Middle frontal gyrus (tissue), 1 donor: ENCODE data around the gene ERAL1.
A peak's percentile ranks its signal among the peaks of the same experiment; 100 is the strongest.
"Not testable (repeated sequence)": the region's sequence is repeated elsewhere in the genome, so short reads cannot be mapped to it uniquely, and the experiment has no call there.

Source experiments
- DNase-seq: peaks from one replicate; pipeline ENCODE4 v3.0.0-alpha.2; 2015; ENCODE audit warnings: low spot score; ENCODE audit errors: extremely low spot score

The ERAL1 gene

DNA sequence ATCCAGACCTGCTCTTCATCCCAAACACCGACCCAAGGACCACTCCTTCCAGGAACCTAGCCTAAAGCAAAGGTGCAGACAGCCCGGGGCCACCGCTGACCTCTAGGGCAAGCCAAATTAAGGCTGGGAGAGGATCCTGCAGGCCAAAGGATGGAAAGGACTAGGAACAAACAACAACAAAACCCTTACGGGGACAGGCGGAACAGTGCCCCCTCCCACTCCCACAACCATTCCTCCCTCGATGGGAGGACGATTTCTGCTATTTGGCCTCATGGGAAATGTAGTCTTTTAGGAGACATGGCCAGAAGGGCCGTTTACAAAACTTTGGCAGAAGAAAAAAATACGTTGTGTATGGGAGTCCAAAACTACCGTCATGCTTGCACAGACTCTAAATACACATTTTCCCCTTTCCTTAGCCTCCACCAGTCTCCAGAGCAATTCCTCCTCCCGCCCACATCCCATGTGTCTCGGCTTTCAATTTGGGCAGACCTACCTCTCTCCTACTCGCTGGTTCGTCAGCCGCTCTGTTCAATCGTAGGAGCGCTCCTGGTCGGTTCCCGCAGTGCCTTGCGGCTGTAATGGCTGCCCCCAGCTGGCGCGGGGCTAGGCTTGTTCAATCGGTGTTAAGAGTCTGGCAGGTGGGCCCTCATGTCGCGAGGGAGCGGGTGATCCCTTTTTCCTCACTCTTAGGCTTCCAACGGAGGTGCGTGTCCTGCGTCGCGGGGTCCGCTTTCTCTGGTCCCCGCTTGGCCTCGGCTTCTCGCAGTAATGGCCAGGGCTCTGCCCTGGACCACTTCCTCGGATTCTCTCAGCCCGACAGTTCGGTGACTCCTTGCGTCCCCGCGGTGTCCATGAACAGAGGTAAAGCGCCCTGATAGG lies at the start of gene ERAL1:
Gene ERAL1 (plus strand): TSS at position 560 of the 879 bp plus-strand sequence. CDS start 19 bp downstream, at position 579.
- DNase-seq, result peak; percentile 82

DNA sequence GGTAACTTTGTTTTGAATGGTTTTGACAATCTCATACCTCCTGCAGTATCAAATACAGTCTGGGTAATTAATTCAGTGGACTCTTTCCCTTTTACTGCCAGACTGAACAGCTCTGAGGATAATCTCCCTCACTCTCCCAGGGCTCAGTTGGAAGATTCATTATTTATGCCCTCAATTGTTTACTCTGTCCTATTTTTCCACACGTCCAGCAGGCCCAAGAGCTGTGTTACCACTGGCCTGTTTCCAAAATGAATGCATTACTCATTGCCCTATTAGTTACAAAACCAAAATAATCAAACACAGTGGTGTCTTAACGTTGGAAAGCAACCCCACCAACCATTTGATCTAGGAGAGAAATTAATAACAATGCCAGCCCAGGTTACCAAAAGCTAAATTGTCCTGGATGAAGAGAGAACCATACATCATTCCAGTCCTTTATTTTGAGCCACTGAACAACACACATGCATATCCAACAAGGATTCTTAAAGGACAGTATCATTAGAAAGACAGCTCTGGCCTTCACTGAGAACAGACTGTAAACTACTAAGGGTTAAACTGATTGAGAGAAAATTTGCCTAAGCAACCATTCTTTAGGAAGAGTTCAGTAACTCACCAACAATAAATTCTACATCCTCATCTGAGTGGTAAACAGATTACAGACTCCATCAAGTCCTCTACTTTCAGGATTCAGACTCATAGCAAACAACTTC lies 46.7 kb upstream of the ERAL1 start:
- no peak for DNase-seq

DNA sequence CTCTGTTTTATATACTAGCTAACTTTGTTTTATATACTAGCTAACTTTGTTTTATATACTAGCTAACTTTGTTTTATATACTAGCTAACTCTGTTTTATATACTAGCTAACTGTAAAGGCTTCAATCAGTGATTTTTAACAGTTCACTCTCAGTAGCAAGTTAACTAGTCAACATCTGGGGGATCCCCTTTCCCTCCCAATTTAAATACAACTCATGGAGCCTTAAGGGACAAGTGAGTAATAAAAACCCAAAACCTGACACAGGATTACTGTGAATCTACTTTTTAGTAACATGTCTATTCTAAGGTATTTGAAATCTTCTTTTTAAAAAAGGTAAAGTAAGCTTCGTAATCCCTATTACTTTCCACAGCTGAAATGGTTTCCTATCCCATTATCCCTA lies 44.4 kb upstream of the ERAL1 start:
- DNase-seq, result no peak

DNA sequence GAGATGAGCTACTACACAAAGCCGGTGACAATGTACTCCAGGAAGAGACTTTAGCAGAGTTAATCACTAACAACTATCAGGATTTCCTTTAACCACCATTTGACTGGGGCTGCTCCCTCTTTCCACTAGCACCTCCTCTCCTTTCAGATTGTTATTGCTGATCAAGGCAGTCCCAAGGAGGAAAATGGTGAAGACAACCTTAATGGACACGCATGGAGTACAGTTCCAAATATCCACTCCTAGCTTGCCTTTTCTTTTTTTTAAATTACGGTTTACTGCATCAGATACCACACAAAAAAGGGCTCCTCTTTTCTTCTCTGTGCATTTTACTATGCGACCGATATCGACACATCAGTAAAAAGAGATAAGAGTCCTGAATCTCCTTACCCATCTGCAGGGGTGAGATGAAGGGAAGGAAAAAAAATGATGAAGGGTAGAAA lies 43.1 kb upstream of the ERAL1 start:
- no peak for DNase-seq

DNA sequence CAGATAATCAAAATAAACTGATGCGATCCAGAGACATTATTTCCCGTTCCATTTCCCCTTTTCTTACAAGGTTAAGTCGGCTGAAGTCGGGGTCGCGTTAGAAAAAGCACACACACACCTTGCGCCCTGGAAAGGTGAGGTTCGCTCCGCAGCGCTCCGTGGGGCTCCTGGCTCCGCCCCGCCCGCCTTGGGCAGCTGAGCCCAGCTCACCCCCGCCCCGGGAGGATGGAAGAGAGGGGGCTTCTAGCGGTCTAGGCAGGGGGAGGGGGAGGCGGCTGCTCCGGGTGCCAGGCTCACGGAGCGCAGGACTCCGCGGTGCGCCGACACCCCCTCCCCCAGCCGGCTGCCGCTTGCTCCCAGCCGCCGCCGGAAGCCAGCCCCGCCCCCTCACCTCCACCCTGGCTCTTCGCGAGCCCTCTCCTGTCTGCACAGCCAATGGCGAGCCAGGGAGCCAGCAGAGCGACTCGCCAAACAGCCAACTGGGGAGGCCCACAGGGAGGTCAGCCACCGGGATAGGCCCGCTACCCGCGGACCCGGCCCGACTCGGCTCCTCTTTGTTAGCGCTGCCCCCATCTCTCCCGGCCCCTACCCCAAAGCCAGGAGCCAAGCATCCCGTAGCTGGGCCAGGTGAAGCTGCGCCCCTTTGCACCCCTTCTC lies 42.6 kb upstream of the ERAL1 start:
- peak; percentile 93 for DNase-seq

DNA sequence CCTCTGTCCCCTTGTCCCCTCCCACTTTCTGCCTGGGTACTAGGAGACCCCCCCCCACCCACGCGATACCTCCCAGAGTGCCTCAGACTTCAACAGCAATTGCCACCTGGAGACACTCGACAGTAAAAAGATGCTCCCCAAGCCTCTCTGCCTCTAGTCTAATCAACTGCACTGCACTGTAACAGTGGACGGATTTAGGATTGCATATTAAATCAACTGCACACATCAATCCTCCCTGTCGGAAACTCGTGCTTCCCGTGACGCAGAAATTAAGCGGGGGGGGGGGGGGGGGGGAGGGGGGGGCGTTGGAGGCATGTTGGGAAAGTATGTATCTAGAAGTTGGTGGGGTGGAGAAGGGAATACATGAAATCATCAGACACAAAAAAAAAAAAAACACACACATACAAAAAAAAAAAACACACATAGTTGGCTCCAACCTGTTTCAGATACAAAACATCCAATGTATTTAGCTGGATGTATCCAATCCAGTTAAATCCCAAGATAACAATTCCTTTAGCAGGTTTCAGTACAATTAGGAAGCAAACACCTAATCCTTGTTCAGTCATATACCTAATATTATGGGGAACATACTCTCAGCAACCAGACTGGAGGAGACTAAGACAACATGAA lies 42.0 kb upstream of the ERAL1 start:
- no peak for DNase-seq

DNA sequence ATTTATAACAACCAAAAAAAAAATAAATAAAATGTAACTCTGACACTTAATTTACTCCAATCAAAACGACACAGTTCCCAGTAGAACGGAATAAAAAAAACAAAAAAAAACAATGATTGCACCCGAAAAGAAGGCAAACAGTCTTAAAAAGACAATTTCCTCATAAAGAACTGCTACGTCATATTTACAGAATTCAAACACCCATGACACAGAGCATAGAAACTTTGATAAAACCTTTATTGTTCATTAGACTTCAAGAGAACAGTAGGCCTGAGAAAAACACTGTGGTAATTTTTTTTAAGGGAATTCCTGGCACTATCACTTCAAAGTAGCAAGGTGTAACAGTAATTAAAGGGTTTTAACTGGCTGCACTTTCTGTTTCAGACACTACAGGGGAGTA lies 38.3 kb upstream of the ERAL1 start:
- no peak for DNase-seq

DNA sequence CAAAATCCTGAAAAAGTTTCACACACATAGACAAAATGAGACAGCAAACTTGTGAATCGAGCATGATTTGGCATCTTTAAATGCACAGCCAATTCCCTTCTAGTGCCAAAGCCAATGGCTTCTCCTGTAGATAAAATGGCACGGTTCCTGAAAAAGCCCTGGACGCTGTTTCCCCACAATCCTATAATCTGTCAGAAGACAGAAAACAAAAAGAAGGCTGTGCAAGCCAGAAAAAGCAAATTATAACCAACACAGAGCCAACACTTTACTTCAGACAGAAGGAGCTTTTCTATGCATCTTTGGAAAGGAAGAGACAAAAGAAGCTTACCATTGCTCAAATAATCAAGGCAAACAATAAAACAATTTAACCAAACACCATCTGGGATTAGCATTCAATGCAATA lies 36.0 kb upstream of the ERAL1 start:
- DNase-seq, result no peak

DNA sequence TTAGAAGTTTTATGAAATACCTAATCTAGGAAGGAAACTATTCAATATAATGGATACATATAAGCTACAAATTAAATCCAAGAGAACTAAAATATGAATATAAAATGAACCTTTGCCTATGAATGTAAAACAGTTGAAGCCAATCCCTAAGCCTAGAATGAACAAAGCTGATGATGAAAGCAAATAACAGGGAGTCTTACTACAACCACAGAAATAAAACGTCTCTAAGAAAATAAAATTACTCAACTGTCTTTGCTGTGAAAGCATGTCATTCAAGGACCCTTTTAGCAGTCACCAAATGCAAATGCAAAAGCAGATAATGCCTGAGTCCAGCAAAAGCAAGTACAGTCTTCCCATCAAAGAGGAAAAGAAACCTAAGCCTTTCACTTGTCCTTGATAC lies 35.2 kb upstream of the ERAL1 start:
- DNase-seq, result no peak

DNA sequence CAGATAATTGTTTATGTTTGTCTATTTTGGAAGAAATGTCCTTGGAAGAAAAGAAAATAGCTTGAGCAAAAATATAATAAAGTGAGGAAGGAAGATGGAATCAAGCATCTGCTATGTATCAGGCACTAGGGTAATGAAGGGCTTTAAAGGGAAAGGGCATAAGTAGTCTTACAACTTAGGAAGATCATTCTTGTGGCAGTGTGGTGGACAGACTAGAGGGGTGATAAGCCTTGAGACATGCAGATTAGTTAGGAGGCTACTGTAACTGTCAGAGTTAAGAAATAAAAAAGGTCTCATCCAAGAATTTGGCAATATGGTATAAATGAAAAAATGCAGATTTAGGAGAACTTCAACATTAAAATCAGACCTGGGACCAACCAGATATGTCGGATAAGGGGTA lies 27.1 kb upstream of the ERAL1 start:
- no peak for DNase-seq

DNA sequence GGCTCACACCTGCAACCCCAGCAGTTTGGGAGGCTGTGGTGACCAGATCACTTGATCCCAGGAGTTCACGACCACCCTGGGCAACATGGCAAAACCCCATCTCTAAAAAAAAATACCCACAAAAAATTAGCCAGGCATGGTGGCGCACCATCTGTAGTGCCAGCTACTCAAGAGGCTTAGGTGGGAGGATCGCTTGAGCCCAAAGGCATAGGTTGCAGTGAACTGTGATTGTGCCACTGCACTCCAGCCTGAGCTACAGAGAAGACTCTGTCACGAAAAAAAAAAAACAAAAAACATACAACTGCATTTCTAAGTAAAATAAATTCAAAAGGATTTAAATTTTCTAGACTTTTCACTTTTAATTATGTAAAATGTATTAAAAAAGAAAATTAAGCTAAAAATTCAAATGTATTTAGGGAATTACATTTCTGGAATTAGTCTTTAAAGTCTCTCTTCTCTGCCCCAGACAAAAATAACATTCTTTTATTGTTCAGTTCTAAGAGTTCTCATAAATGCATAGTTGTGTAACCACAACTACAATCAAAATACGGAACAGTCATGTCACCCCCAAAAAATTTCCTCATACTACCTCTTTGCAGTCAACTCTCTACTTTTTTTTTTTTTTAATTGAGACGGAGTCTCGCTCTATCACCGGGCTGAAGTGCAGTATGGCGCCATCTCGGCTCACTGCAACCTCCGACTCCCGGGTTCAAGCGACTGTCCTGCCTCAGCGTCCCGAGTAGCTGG lies 26.3 kb upstream of the ERAL1 start:
- DNase-seq, result no peak

DNA sequence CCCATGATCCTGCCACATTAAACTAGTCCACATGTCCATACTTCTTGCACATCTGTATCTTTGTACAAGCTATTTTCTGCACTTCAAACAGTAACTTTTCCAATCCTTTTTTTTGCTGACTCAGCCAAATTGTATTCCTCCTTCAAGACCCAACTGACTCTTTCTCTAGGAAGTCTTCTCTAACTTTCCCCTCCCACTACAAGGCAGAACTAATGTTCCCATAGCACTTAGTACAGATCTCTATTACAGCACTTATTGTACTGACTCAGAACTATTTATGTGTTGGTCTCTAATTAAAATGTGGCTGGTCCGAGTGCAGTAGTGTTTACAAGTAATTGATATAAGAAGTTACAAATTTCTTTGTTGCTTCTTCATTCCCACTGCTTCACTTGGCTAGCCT lies 20.4 kb upstream of the ERAL1 start:
- DNase-seq, result no peak

DNA sequence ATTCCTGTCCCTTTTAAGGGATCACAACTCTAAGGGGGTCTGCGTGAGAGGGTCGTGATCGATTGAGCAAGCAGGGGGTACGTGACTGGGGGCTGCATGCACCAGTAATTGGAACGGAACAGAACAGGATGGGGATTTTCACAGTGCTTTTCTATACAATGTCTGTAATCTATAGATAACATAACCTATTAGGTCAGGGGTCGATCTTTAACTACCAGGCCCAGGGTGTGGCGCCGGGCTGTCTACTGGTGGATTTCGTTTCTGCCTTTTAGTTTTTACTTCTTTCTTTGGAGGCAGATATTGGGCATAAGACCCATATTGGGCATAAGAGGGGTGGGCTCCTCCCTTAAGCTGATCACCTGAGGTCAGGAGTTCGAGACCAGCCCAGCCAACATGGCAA lies 18.3 kb upstream of the ERAL1 start:
- not testable (repeated sequence) for DNase-seq

DNA sequence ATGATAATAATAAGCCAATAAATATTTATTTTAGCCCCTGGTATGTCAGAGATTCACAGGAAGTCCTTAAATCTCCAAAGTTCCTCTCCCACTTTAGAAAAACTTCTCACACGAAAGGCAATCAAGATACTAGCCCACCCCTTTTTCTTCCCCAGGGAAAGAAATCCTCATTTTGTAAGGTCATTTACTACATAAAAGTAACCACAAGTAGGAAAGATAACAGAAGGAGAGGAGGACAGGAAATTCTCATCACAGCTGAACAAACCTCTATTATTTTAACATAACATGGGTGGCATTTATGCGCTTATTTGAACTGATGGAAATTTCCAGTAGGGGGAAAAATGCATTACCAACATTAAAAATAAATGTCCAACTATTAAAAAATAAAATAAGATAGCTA lies 15.6 kb upstream of the ERAL1 start:
- DNase-seq, result no peak

DNA sequence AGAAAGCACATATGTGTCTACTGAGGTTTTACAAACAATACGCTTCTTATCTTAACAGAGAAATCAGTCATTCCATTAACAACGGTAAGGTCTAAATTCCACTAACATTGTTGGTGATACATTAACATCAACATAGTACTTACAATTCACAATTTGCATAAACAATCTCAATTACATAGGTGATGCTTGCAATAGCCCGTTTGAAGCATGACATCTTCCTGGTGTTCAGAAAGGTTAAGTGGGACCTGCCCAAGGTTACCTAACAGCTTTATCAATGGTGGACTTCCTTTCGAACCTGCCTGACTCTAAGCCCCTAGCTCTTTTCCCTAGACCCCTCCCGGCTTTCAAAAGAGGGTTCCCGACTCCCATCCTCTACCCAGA lies 12.9 kb upstream of the ERAL1 start:
- DNase-seq, result no peak

DNA sequence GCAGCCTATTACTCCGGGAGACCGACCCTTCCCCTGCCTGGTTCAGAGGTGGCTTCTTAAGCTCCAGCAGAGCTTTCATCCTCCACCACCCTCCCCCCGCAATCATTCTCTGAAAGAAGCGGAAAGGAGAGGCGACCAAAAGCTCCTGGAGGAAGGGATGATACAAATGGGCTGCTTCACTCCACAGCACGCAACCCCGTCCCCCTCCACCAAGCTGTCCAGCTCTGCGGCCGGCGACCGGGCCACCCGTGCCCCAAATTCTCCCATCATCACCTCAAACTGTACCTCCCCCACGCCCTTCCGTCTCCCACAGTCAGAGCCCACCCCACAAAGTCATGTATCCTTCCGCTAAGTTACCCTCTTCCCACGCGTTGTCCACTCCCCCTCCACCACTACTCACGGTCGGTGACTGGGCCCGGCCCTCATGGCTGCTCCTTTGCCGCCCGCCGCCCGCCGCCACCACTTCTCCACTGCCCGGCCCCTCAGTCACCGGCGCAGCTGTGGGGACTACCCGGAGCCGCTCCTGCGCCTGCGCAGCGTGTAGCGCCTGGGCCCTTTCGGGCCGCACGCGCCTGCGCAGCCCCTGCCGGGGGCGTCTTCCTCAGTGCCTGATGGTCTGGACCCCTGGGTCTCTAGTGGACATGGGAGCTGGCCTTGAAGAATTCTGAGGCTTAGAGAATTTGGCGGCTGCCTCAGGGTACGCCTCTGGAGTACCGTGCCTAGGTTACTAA lies 12.4 kb upstream of the ERAL1 start, which contains the start of gene FAM222B:
Gene FAM222B (minus strand): TSS at position 509 of the 731 bp plus-strand sequence. CDS start 76,123 bp downstream, outside the sequence.
- DNase-seq, result peak; percentile 81

DNA sequence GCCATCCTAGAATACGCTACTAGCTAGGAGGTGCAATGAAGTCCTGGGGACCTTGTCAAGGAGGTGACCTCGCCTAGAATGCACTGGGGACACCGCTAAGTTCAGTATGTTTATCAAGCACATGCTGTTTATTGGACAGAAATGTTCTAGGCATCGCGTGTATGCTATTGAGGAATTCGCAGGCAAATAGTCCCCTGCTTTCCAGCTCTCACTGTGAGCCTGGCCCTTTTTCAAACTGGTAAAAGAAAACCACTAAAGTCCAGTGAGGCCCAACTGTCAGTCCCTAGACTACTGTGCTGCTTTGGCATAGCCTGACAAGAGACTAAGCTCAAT lies 11.0 kb upstream of the ERAL1 start:
- DNase-seq, result no peak

DNA sequence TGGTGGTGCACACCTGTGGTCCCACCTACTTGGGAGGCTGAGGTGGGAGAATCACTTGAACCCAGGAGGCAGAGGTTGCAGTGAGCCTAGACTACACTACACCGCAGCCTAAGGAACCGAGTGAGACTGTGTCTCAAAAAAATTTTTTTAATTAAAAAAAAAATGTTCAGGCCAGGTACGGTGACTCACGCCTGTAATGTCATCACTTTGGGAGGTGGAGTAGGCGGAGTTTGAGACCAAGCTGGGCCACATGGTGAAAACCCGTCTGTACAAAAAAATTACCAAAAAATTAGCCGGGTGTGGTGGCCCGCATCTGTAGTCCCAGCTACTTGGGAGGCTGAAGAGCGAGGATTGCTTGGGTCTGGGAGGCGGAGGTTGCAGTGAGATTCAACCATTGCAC lies 8.6 kb upstream of the ERAL1 start:
- DNase-seq, result no peak

DNA sequence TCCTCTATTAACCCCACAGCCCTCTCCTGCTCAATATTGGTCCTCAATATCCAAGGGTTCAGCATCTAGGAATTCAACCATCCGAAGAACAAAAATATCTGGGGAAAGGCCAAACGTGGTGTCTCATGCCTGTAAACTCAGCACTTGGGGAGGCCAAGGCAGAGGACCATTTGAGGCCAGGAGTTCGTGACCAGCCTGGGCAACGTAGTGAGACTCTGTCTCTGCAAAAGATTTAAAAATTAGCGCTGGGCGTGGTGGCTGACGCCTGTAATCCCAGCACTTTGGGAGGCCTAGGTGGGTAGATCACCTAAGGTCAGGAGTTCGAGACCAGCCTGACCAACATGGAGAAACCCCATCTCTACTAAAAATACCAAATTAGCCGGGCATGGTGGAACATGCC lies 8.1 kb upstream of the ERAL1 start:
- not testable (repeated sequence) for DNase-seq

DNA sequence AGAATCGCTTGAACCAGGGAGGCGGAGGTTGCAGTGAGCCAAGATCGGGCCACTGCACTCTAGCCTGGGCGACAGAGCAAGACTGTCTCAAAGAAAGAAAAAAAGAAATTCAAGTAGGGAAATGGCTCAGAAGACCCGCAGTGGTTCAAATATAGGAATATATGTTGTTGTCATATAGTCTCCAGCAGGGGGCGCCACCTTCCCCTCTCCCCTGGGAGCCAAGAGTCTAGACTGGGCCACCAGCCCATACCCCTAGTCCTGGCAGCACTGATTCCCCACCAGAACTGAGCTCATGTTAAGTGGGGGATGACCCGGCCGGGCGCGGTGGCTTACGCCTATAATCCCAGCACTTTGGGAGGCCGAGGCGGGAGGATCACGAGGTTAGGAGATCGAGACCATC lies 6.1 kb upstream of the ERAL1 start:
- DNase-seq, result not testable (repeated sequence)
